ENCODE data around the gene PLEKHG5.

PLEKHG5 gene

GRCh38 chr1:6491966-6492365 is 499 bp upstream of the PLEKHG5 start:
- Mint-ChIP-seq H3K36me3 (ENCODE audit: low read depth) (no peaks in the 10 kb centered on the region), H3K9me3 (no peaks in the 10 kb centered on the region), H3K27me3 (ENCODE audit: low read depth, poor library complexity) (peaks cover 27% of the 10 kb centered on the region), H3K27ac (no peak overlapping the region), H3K4me1 (peaks cover 36% of the 10 kb centered on the region), H3K4me3 (peak overlapping the region; percentile 83)
- no peak for TF ChIP-seq CTCF (IDR thresholded peaks at IDR 0.05)
- DNase-seq, result no peak

- no peak for TF ChIP-seq CTCF (IDR thresholded peaks at IDR 0.05)
- no peaks in the 10 kb centered on the region for H3K9me3 Mint-ChIP-seq
- DNase-seq, result no peak
- peaks cover 39% of the 10 kb centered on the region for H3K4me1 Mint-ChIP-seq
- H3K27me3 Mint-ChIP-seq (ENCODE audit: low read depth, poor library complexity), result peaks cover 24% of the 10 kb centered on the region
- H3K27ac Mint-ChIP-seq, result no peak overlapping the region
- H3K36me3 Mint-ChIP-seq (ENCODE audit: low read depth), result no peaks in the 10 kb centered on the region
- peak overlapping the region; percentile 83 for H3K4me3 Mint-ChIP-seq
Measured at GRCh38 chr1:6491081-6491449, 402 bp downstream of the PLEKHG5 start.

DNA sequence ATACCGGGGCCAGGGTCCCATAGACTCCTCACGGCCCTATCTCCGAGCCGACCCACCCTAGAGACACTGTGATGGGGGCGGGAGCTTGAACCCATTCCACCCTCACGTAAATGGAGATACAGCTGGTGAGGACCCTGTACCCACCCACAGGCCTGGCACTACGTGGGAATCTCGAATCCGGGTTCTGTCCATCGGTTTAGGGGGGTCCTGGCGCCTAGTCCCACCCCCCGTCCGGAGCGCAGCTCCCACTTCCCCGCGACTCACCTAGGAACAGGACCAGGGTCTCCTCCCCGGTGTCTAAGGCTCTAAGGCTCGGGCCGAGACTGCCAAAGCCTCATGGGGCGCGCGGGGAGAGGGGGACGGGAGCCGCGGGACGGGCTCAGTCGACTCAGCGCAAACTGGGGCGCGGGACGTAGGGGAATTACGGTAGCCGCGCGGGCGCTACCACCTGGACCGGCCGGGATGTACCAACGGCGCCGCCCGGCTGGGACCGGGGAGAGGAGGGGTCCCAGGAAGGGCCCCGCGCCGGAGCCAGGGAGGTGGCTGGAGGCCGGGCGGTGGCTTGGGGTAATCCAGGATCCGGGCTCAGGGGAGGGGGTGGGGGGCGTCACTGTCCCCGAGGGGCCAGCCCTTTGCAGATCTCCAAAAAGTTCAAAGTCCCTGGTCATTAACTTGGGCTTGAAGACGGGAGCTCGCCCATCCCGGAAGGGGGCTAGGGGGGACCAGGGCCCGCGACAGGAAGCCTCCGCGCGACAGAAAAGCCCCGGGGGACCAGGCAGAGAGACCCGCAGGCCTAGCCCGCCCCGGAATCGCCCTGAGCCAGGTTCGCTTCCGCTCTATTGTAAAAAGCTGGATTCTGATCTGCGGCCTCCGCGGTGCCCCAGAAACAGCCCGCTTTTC is 1.0 kb downstream of the PLEKHG5 start:
- H3K27ac Mint-ChIP-seq, result no peak overlapping the region
- no peaks in the 10 kb centered on the region for H3K9me3 Mint-ChIP-seq
- peak; percentile 80 for DNase-seq
- H3K27me3 Mint-ChIP-seq (ENCODE audit: low read depth, poor library complexity), result peaks cover 19% of the 10 kb centered on the region
- peak overlapping the region; percentile 83 for H3K4me3 Mint-ChIP-seq
- peak; percentile 42 for TF ChIP-seq CTCF (IDR thresholded peaks at IDR 0.05)
- no peaks in the 10 kb centered on the region for H3K36me3 Mint-ChIP-seq (ENCODE audit: low read depth)
- H3K4me1 Mint-ChIP-seq, result peaks cover 37% of the 10 kb centered on the region

GRCh38 chr1:6489799-6490180 is 1.7 kb downstream of the PLEKHG5 start:
- Mint-ChIP-seq H3K4me3 (peak overlapping the region; percentile 83), H3K27me3 (ENCODE audit: low read depth, poor library complexity) (peaks cover 18% of the 10 kb centered on the region), H3K4me1 (peaks cover 37% of the 10 kb centered on the region), H3K27ac (no peak overlapping the region), H3K36me3 (ENCODE audit: low read depth) (no peaks in the 10 kb centered on the region), H3K9me3 (no peaks in the 10 kb centered on the region)
- DNase-seq, result peak; percentile 84
- peak; percentile 96 for TF ChIP-seq CTCF (IDR thresholded peaks at IDR 0.05)

GRCh38 chr1:6489383-6489765 is 2.1 kb downstream of the PLEKHG5 start:
- Mint-ChIP-seq H3K27ac (no peak overlapping the region), H3K4me3 (peak overlapping the region; percentile 83), H3K36me3 (ENCODE audit: low read depth) (no peaks in the 10 kb centered on the region), H3K9me3 (no peaks in the 10 kb centered on the region), H3K27me3 (ENCODE audit: low read depth, poor library complexity) (peaks cover 22% of the 10 kb centered on the region), H3K4me1 (peaks cover 41% of the 10 kb centered on the region)
- no peak for DNase-seq
- TF ChIP-seq CTCF (IDR thresholded peaks at IDR 0.05), result no peak
